SH-SY5Y (cell line): ENCODE data around the gene TMEM131.

Experiments used
- GATA2 ChIP-seq: IDR thresholded peaks from 2 replicates; pipeline ENCODE4 v1.6.1; 2011; ENCODE audit warnings: mild to moderate bottlenecking, low read depth, low read length
- GATA3 ChIP-seq: IDR thresholded peaks from 2 replicates; pipeline ENCODE4 v1.6.1; 2011; ENCODE audit warnings: low read depth, mild to moderate bottlenecking, low read length, moderate library complexity

TMEM131 gene

GRCh38 chr2:97715951-97716694, 279.6 kb downstream of the TMEM131 start:
- TF ChIP-seq GATA2 (no peak), GATA3 (no peak)

DNA sequence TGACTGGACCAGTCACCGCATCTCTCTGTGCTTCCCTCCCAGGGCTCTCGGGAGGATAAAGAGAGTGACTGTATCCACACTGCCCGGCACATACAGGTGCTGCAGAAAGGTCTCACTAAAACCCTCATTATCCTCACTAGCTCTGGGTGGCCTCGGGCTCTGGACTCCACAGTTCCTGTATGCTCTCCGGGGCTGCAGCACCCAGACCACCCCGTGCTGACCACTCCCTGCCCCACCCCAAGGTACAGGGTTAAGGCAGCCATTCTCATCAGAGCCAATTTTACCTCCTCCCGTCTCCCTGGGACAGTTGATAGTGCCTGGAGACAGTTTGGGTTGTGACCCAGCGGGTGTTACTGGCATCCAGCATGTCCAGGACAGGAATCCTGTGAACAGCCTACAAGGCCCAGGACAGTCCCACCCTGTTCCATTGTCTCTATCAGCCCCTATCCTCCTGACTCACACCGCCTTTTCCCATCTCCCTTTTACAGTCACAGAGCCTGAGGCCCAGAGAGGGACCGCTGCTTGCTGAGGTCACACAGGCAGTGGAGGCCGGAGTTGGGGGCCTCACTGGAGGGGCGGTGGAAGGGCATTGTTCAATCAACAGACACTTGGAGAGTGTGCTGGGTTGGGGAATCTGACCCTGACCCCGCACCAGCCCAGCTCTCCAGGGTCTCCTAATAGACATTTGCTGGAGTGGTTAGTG, 280.6 kb downstream of the TMEM131 start:
- TF ChIP-seq GATA3 = no peak
- TF ChIP-seq GATA2 = no peak

GRCh38 chr2:97714084-97714949, 281.4 kb downstream of the TMEM131 start:
- no peak for TF ChIP-seq GATA2
- TF ChIP-seq GATA3 = no peak

GRCh38 chr2:97713296-97714083, 282.3 kb downstream of the TMEM131 start, which contains the start of gene ZAP70:
Gene ZAP70 (plus strand): TSS chr2:97713576. CDS start chr2:97724037, 10,461 bp downstream.
- no peak for TF ChIP-seq GATA3
- TF ChIP-seq GATA2 = no peak

DNA sequence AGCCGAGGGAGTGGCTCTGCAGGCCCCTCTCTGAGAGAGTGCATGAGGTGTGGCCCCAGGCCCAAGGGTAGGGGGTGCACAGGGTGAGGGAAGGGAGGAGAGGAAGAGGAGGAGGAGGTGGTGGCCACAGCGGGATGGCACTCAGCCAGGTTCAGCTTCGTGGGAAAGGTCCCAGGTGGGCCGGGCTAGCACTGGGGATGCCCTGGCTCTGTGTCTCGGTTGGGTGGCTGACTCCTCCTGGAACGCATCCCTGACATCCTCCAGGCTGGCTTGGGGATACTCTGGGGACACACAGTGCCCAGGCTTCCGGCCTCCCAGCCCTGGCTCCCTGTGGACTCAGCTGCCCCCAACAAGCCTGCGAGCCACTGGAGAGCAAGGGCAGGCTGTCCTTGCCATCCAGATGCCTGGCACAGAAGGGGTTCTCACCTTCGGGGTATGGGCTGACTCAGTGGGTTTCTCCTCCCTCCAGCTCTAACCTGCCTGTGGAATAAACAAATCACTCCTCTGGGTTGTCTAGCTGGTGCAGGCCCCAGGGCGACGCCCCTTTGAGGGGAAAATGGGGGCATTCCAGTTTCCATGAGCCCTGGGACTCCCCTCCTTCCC, 283.0 kb downstream of the TMEM131 start:
- no peak for TF ChIP-seq GATA3
- no peak for TF ChIP-seq GATA2

- TF ChIP-seq GATA2 = no peak
- no peak for TF ChIP-seq GATA3
Measured at GRCh38 chr2:97711394-97711711, 284.4 kb downstream of the TMEM131 start.

GRCh38 chr2:97708608-97709007, 287.1 kb downstream of the TMEM131 start:
- TF ChIP-seq GATA2 = no peak
- TF ChIP-seq GATA3 = no peak

DNA sequence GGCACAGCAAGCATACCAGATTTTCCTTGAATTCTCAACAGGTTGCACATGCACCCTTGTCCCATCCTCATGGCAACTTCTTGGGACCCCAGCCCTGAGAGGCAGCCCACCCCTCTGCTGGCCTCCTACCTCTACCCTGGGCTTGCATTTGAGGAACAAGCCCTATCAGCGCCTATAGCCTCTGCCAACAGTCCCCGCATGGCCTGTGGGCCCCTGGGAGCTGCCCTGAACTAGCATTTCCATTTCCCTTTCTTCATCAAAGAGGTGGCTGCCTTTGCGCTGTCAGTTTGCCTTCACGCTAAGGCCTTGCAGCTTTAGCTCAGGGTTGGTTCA, 287.7 kb downstream of the TMEM131 start:
- TF ChIP-seq GATA2 (no peak), GATA3 (no peak)

- TF ChIP-seq GATA3 (no peak), GATA2 (no peak)
Measured at GRCh38 chr2:97707362-97708047, 288.2 kb downstream of the TMEM131 start.

- TF ChIP-seq GATA3 (no peak), GATA2 (no peak)
Measured at GRCh38 chr2:97706708-97707345, 288.9 kb downstream of the TMEM131 start.
